Left forelimb (tissue), 1 donor: Measurements from ENCODE around the gene ATP1A2.

ENCODE experiments used
- DNase-seq: peaks from one replicate; pipeline ENCODE4 v3.0.0-alpha.2; 2018; ENCODE audit warnings: low spot score

ATP1A2 gene

GRCh38 chr1:160171980-160172379 is 56.4 kb downstream of the ATP1A2 start:
- DNase-seq = no peak

GRCh38 chr1:160177231-160177630 is 61.7 kb downstream of the ATP1A2 start:
- no peak for DNase-seq

- DNase-seq = no peak
These were observed 62.1 kb downstream of the ATP1A2 start for GRCh38 chr1:160177667-160178066.

GRCh38 chr1:160178731-160179130 is 63.2 kb downstream of the ATP1A2 start:
- DNase-seq = no peak

- no peak for DNase-seq
These were observed 63.8 kb downstream of the ATP1A2 start for GRCh38 chr1:160179336-160179735.

GRCh38 chr1:160186246-160186645 is 70.7 kb downstream of the ATP1A2 start:
- DNase-seq = no peak

GRCh38 chr1:160186729-160187128 is 71.2 kb downstream of the ATP1A2 start:
- DNase-seq = no peak

- no peak for DNase-seq
These were observed 71.8 kb downstream of the ATP1A2 start for GRCh38 chr1:160187407-160187806.

GRCh38 chr1:160188341-160188740 is 72.8 kb downstream of the ATP1A2 start:
- no peak for DNase-seq

- DNase-seq = no peak
These were observed 74.4 kb downstream of the ATP1A2 start, which contains the start of gene CASQ1 for GRCh38 chr1:160189649-160190625. CASQ1 (plus strand) TSS chr1:160190575; CDS start chr1:160190752, 177 bp downstream.

- DNase-seq = no peak
These were observed 76.2 kb downstream of the ATP1A2 start for GRCh38 chr1:160191756-160192155.

- DNase-seq = no peak
These were observed 76.7 kb downstream of the ATP1A2 start for GRCh38 chr1:160192234-160192633.
